ENCODE measurements around the gene CCNY. TPM values are rescaled to one million over a fixed set of nuclear protein-coding genes. Genes with fewer than 3 reads are reported as not detected.

The CCNY gene
- total RNA-seq, 1 experiment from 2014 or later, result 63.7 TPM

- no peak for DNase-seq (ENCODE audit: low read depth)
Observed at GRCh38 chr10:35471435-35471834, 135.1 kb downstream of the CCNY start.

- no peak for DNase-seq (ENCODE audit: low read depth)
Observed at GRCh38 chr10:35480142-35480541, 143.8 kb downstream of the CCNY start.

GRCh38 chr10:35481413-35481812, 145.1 kb downstream of the CCNY start:
- no peak for DNase-seq (ENCODE audit: low read depth)

GRCh38 chr10:35486297-35486990, 150.1 kb downstream of the CCNY start:
- DNase-seq (ENCODE audit: low read depth), result no peak

GRCh38 chr10:35487336-35488034, 151.2 kb downstream of the CCNY start:
- peak; percentile 77 for DNase-seq (ENCODE audit: low read depth)

- DNase-seq (ENCODE audit: low read depth), result no peak
Observed at GRCh38 chr10:35488228-35488627, 151.9 kb downstream of the CCNY start.

- no peak for DNase-seq (ENCODE audit: low read depth)
Observed at GRCh38 chr10:35492386-35493195, 156.3 kb downstream of the CCNY start.

GRCh38 chr10:35493196-35494118, 157.1 kb downstream of the CCNY start:
- no peak for DNase-seq (ENCODE audit: low read depth)

- no peak for DNase-seq (ENCODE audit: low read depth)
Observed at GRCh38 chr10:35495521-35496119, 159.3 kb downstream of the CCNY start.

- no peak for DNase-seq (ENCODE audit: low read depth)
Observed at GRCh38 chr10:35497909-35498308, 161.6 kb downstream of the CCNY start.

- no peak for DNase-seq (ENCODE audit: low read depth)
Observed at GRCh38 chr10:35498693-35499092, 162.4 kb downstream of the CCNY start.

GRCh38 chr10:35501923-35502322, 165.6 kb downstream of the CCNY start:
- no peak for DNase-seq (ENCODE audit: low read depth)

- no peak for DNase-seq (ENCODE audit: low read depth)
Observed at GRCh38 chr10:35502692-35503091, 166.4 kb downstream of the CCNY start.

- DNase-seq (ENCODE audit: low read depth), result no peak
Observed at GRCh38 chr10:35503578-35503977, 167.3 kb downstream of the CCNY start.

- no peak for DNase-seq (ENCODE audit: low read depth)
Observed at GRCh38 chr10:35504132-35504531, 167.8 kb downstream of the CCNY start.

GRCh38 chr10:35505241-35505873, 169.0 kb downstream of the CCNY start:
- DNase-seq (ENCODE audit: low read depth), result no peak

GRCh38 chr10:35506741-35507140, 170.4 kb downstream of the CCNY start:
- DNase-seq (ENCODE audit: low read depth), result no peak

GRCh38 chr10:35507519-35508109, 171.3 kb downstream of the CCNY start:
- no peak for DNase-seq (ENCODE audit: low read depth)

GRCh38 chr10:35508647-35509046, 172.3 kb downstream of the CCNY start:
- no peak for DNase-seq (ENCODE audit: low read depth)

- DNase-seq (ENCODE audit: low read depth), result no peak
Observed at GRCh38 chr10:35510891-35511290, 174.6 kb downstream of the CCNY start.
